ENCODE measurements around the gene IFITM5.

Gene IFITM5

DNA sequence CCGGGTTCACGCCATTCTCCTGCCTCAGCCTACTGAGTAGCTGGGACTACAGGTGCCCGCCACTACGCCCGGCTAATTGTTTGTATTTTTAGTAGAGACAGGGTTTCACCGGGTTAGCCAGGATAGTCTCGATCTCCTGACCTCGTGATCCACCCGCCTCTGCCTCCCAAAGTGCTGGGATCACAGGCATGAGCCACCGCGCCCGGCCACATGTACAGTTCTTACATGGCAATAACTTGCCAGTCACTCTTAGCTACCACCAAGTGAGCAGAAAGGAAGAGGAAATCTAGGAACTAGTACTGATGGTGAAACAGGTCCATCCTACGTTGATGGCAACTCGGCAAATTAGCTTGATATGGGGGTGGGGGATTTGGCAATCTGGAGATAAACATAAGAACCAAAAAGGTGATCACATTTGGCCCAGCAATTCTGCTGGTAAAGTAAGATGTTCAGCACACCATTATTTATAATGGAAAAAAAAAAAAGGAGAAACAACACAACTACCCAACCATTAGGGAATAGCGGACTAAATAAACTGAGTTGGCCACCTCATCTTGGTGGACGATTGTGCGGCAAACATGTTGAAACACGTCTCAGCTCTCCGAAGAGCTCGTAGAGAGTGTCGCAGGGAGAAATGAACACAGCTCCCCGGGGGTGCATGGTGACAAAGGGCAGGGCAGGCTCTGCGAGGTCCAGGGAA is 15.8 kb downstream of the IFITM5 start:
- no peak for DNase-seq (ENCODE audit: low spot score)

DNA sequence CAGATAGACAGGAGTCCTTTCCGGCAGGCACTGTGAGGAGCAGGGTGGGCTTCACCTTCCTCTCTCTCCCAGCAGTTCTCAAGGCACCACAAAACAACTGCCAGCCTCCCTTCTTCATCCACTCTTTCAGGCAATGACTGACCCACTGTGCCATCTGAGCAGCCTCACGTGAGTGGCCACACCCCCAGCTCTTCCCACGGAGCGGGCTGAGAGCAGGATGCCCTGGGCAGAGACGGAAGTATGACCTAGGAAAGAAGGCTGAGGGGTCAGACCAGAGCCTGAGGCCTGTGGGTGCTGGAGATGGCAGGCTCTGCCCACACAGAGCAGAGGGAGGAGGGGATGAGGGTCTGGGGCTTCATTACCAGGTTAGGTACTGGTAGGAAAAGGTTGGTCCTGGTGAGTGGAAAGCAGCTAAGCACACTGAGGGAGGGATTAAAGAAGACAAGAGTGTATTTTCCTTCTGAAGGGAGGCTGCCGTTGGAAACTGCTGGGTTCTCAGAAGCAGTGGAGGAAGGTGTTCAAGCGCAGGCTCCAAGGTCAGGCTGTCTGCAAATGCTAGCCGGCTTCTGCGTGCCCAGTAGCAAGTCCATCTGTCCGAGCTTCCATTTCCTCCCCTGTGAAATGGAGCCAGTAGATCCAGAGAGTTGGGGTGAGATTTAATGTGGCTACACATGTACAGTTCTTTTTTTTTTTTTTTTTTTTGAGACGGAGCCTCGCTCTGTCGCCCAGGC is 16.5 kb downstream of the IFITM5 start:
- no peak for DNase-seq (ENCODE audit: low spot score)

DNA sequence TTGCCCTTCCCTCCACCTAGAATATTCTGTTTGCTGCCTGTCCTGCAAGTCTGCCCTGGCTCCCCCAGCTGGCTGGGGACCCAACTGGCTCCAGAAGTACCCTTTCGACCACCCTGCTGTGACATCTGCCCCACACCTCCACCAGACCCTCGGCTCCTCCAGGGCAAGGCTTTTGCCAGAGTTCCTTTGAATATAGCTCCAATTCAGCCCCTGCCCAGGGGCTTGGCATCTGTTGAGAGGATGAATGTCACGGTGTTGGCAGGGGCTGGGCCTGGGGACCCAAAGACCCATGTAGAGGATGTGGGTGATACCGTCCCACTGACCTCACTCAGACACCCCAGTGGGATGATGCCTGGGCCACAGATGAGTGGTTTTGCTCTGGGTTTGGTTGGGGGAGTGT is 17.2 kb downstream of the IFITM5 start:
- DNase-seq (ENCODE audit: low spot score), result no peak

DNA sequence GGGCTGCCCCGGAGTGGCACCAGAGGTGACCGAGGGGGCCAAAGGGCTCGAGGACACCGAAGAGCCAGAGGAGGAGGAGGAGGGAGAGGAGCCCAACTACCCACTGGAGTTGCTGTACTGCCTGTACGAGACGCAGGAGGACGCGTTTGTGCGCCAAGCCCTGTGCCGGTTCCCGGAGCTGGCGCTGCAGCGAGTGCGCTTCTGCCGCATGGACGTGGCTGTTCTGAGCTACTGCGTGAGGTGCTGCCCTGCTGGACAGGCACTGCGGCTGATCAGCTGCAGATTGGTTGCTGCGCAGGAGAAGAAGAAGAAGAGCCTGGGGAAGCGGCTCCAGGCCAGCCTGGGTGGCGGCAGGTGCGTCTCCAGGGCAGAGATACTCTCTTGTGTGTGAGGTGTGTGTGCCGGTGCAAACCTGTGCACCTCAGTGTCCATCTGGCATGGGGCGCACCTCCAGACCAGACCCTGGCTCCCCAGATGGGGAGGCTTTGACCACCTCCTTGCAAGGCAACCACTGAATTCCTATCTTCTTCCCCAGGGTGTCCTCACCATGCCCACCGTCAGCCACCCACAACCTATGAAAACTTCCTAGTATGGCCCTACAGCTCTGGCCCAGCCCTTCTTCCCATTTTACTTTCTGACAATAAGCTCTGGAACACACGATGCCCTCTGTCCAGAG is 17.7 kb downstream of the IFITM5 start:
- DNase-seq (ENCODE audit: low spot score), result no peak

DNA sequence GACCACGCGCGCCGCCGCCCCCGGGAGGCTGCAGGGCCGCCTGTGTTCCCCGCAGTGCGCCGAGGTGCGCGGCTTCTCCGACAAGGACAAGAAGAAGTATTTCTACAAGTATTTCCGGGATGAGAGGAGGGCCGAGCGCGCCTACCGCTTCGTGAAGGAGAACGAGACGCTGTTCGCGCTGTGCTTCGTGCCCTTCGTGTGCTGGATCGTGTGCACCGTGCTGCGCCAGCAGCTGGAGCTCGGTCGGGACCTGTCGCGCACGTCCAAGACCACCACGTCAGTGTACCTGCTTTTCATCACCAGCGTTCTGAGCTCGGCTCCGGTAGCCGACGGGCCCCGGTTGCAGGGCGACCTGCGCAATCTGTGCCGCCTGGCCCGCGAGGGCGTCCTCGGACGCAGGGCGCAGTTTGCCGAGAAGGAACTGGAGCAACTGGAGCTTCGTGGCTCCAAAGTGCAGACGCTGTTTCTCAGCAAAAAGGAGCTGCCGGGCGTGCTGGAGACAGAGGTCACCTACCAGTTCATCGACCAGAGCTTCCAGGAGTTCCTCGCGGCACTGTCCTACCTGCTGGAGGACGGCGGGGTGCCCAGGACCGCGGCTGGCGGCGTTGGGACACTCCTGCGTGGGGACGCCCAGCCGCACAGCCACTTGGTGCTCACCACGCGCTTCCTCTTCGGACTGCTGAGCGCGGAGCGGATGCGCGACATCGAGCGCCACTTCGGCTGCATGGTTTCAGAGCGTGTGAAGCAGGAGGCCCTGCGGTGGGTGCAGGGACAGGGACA is 18.4 kb downstream of the IFITM5 start:
- DNase-seq (ENCODE audit: low spot score), result no peak

DNA sequence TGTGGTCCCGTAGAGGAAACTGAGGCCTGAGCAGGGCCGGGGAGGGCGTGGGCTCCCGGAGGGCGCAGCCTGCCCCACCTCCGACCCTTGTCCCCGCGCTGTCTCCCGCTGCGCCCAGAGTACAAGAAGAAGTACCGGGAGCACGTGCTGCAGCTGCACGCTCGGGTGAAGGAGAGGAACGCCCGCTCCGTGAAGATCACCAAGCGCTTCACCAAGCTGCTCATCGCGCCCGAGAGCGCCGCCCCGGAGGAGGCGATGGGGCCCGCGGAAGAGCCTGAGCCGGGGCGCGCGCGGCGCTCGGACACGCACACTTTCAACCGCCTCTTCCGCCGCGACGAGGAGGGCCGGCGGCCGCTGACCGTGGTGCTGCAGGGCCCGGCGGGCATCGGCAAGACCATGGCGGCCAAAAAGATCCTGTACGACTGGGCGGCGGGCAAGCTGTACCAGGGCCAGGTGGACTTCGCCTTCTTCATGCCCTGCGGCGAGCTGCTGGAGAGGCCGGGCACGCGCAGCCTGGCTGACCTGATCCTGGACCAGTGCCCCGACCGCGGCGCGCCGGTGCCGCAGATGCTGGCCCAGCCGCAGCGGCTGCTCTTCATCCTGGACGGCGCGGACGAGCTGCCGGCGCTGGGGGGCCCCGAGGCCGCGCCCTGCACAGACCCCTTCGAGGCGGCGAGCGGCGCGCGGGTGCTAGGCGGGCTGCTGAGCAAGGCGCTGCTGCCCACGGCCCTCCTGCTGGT is 19.2 kb downstream of the IFITM5 start:
- peak; percentile 41 for DNase-seq (ENCODE audit: low spot score)

DNA sequence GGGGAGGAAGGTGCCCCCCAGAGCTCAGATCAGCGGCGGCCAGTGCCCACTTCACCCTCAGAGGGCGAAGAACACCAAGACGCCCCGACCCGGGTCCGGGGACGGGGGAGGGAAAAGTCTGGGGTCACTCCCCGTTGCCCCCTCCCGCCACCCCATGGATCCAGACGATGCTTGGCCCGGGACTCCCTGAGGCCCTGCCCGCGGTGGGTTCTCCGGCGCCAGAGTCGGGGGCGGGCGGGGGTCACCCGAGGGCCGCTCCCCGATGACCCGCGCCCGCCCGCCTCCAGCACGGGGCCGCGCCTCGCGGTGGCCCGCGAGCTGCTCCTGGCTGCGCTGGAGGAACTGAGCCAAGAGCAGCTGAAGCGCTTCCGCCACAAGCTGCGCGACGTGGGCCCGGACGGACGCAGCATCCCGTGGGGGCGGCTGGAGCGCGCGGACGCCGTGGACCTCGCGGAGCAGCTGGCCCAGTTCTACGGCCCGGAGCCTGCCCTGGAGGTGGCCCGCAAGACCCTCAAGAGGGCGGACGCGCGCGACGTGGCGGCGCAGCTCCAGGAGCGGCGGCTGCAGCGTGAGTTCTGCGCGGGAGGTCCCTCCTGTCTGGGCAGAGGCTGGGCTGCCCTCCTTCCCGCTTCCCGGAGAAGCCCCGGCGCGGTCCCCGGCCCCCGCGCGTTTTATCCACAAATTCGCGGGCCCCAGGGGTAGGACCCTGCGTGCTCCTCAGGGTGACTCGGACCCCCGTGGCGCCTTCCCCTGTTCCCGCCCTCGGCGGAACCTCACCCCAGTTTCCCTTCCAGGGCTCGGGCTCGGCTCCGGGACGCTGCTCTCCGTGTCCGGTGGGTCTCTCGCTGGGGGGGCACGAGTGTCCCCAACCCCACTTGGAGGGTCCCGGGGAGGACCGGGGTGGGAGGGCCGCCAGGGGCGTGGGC is 20.0 kb downstream of the IFITM5 start:
- no peak for DNase-seq (ENCODE audit: low spot score)

DNA sequence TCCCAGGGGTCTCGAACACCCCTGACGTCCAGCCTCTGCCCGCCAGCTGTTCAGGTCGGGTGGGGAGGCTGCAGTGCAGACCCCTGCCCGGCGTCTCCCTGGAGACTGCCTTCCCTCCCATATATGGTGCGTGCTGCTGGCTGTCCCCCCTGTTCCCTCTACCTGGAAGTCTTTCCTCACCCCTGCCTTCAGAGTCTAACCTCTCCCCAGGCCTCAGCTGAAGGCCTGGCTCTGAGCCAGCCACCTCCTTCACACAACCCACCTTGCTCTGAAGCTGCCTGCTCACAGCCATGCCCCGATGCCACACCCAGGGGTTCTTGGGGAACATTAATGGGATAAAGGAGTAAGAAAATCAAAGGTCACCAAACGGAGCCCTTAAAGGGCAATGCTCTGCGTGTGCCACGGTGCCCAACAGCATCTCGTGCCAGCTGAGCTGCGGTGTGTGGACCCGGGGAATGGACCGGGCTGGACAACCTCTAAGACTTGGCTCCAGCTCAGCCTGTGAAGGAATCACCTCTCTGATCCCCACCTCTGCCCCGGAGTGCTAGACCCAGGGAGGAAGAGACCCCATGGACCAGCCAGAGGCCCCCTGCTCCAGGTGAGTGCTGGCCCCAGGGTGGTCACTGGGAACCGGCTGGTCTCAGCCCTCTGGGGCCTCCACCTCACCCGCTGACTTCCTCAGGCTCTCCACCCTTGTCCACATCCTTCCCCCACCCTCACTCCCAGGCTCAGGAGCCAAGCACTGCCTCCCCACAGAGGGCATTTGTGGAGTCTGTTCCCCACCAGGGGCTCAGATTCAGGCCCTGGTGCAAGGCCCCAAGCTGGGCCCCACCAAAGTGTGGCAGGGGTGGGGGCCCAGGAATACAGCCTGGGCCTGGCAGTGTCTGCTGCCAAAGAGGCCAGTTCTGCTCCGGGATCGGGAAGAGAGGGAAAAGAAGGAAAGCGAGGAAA is 21.1 kb downstream of the IFITM5 start, which contains the start of gene NLRP6:
Gene NLRP6 (plus strand): TSS at position 407 of the 951 bp plus-strand sequence. CDS start 163 bp downstream, at position 570.
- DNase-seq (ENCODE audit: low spot score), result no peak

DNA sequence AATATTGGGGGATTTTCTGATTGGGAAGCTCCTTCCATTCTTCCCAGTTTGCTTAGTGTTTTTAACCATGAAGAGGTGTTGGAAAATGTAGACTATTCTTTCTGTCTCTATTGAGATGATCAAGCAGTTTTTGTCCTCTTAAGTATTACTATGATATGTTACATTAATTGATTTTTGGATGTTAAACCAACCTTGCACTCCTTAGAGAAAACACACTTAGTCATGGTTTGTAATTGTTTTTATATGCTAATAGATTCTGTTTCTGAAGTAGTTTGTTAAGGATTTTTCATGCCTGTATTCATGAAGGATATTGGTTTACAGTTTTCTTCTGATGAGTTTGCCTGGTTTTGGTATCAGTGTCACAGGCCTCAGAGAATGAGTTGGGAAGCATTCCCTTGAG is 23.1 kb downstream of the IFITM5 start:
- no peak for DNase-seq (ENCODE audit: low spot score)

DNA sequence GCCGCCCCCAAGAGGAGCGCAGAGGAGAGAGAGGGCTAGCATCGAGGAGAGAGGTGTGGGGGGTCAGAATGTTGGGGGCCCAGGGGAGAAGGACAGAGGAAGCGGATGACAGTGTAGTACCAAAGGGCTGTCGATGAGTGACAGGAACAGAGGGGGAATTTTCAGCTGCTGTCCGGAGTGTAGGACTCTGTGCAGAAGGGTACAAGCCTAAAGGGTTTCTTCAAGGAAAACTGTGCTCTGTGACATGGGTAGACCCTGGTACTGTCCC is 26.5 kb downstream of the IFITM5 start:
- DNase-seq (ENCODE audit: low spot score), result no peak

DNA sequence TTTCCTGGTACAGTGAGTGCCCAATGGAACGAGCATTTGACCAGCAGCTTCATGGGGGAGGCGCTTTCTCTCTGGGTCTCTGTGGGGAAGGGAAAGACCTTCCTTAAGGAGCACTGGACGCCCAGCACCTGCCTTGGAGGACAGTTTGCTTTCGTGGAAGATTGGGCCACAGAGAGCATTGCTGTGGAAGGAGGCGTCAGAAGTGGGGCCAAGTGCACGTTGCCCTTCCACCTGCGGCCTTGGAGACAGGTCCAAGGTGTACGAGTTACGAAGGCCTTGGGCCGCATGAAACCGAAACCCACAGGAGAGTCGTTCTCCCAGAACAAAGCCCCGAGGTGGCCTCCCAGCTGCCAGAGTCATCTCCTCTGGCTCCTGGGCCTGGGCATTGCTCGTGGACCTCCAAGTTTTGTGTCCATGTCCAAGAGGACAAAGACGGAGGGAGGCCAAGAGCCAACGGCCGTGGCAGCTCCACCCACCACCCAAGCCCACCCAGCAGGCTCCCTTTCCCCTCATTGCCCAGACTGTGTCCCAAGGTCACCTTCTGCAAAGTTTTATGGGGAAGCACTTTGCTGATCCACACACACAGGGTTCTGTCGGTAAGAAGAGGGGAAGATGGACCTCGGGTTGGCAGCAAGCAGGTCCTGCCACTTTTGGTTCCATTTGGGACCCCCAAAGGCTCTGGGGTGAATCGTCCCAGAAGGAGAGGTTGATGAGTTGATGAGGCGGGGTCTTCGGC is 27.0 kb downstream of the IFITM5 start:
- no peak for DNase-seq (ENCODE audit: low spot score)

DNA sequence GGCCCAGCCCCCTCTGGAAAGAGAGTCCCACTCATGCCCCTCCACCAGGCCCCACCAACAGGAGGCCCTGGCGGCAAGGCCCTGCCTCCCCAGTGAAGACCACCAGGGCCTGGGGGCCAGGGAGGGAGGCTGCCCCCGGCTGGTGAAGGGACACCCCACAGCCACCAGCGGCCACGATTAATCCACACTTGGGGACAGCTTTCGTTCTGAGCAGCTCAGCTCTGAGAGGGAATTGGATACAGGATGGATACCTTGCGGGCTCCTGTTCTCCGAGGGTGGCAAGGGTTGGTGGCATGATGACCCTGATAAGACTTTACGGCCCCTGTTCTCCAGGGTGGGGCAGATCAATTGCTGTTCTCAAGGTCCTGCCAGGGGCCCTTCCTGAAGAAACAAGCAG is 28.0 kb downstream of the IFITM5 start:
- no peak for DNase-seq (ENCODE audit: low spot score)

DNA sequence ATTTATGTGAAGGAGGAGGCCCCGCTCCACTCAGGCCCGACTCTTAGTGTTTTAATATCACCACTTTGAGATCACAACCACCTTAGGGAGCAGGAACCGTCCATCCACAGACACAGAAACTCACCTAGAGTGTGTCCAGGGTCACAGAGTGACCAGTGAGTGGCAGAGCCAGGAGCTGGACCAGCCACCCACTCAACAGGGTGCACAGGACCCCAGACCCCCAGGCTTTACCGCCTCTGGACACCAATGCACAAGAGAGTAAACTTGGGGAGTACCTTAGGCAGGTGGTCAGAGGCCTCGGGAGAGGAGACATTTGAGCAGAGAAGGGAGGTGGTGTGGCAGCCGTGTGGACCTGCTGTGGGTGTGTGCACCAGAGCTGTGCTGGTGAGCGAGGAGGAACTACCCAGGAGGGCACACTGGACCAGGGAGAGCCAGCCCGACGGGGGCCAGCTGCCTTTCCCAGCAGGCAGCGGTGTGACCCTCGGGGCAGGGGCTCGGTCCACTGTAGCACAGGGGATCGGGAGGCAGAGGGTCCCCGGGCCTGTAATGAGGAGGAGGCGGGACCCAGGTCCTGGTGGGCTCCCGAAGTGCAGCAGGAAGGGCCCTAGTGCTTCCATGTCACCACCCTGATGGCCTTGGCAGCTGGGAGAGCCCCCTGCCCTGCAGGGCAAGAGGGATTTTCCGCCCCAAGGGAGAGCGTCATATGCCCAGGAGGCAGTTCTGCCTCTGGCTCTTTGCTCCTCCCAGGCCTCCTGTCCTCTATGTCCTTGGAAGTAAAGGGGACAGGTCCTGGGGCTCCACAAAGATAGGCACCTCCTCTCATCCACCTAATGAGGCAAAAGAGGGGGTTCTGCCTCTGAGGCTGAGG is 28.6 kb downstream of the IFITM5 start:
- no peak for DNase-seq (ENCODE audit: low spot score)

DNA sequence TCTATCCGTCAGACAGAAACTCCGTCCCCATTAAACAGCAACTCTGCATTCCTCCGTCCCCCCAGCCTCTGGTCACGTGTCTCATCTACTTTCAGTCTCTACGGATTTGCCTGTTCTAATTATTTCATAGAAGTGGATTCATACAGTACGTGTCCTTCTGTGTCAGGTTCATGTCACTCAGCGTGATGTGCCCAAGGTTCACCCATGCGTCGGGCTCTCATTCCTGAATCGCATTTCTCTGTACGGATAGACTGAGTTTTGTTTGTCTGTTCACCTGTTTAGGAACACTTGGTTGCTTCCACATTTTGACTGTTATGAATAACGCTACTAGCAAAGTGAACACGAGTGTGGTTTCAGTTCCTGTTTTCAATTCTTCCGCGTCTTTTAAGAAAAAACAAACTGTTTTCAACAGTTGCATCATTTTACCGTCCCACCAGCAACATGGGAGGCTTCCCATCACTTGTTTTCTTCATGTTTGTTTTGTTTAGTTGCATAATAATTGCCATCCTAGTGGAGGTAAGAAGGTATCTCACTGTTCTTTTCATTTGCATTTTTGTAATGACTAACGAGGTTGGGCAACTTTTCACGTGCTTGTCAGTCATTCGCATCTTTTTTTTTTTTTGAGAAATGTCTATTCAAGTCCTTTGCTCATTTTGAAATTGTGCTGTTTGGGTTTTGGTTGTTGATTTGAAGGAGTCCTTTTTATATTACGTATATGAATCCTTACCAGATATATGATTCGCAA is 30.0 kb downstream of the IFITM5 start:
- peak; percentile 67 for DNase-seq (ENCODE audit: low spot score)

DNA sequence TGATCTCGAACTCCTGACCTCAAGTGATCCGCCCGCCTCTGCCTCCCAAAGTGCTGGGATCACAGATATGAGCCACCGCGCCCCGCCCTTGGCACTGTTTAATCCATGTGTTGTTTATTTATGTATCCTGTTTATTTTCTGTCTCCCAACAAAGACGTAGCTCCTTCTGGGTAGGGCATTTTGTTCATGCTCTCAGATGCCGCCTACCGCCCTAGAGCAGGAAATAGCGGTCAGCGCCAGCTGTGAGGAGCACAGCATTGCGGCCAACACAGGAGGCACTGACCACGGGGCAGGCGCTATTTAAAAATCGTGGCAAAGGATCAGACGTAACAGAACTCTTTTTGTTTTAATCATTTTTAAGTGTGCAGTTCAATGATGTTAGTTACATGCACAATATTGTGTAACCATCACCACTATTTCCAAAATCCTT is 30.6 kb downstream of the IFITM5 start:
- peak; percentile 53 for DNase-seq (ENCODE audit: low spot score)

DNA sequence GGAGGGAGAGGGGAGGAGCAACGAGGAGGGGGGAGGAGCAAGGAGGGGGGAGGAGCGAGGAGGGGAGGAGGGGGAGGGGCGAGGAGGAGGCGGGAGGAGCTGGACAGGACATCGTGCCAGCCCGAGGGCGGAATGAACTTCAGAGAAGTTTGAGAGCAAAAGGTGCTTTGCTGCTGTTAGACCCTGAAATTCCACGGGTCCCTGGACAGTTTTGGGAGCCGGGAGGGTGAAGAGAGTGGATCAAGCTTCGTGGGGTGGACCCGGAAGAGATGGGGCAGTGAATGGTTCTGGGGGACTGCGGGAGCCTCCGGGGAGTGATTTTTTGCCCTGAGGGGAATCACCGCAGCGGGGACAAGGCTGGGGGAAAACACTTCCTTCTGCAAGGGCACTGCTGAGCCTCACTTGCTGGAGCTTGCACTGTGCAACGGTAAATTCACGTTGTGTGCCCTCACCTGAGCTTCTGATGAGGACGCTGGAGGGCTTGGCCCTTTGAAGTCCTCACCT is 31.8 kb downstream of the IFITM5 start:
- DNase-seq (ENCODE audit: low spot score), result peak; percentile 58

Data from CD4-positive, alpha-beta T cell treated with Interleukin-6 at 100 ng/mL for 8 hours (primary cell).